ENCODE data around the gene TEDDM1. TPM values are rescaled to one million over a fixed set of nuclear protein-coding genes. Genes with fewer than 3 reads are reported as not detected.

The TEDDM1 gene
- total RNA-seq, 1 experiment from 2014 or later: not detected

- H3K27me3 Mint-ChIP-seq (ENCODE audit: low read depth): no peaks in the 10 kb centered on the region
- POLR2A ChIA-PET: no interaction called here
- H3K9me3 Mint-ChIP-seq: no peaks in the 10 kb centered on the region
- TF ChIP-seq NFE2L1 (CRISPR knock-in tag; IDR thresholded peaks at IDR 0.05) (no peak), JUN (CRISPR knock-in tag; IDR thresholded peaks at IDR 0.05) (no peak), CBFB (CRISPR knock-in tag; IDR thresholded peaks at IDR 0.05; ENCODE audit: low read depth) (no peak), SOX15 (CRISPR knock-in tag; IDR thresholded peaks at IDR 0.05) (no peak), USF1 (CRISPR knock-in tag; IDR thresholded peaks at IDR 0.05) (no peak), ELF4 (CRISPR knock-in tag; IDR thresholded peaks at IDR 0.05; ENCODE audit: low read depth) (no peak), E2F4 (CRISPR knock-in tag; IDR thresholded peaks at IDR 0.05; ENCODE audit: borderline replicate concordance, low read depth) (no peak), ZNF138 (CRISPR knock-in tag; conservative IDR thresholded peaks at IDR 0.05) (no peak), MXD4 (CRISPR knock-in tag; IDR thresholded peaks at IDR 0.05; ENCODE audit: borderline replicate concordance) (no peak), FOXP1 (CRISPR knock-in tag; IDR thresholded peaks at IDR 0.05; ENCODE audit: borderline replicate concordance) (no peak), NR1H2 (CRISPR knock-in tag; IDR thresholded peaks at IDR 0.05) (no peak), STAT6 (CRISPR knock-in tag; conservative IDR thresholded peaks at IDR 0.05; ENCODE audit: low read depth) (no peak), EMX1 (CRISPR knock-in tag; IDR thresholded peaks at IDR 0.05) (no peak), ZNF281 (CRISPR knock-in tag; IDR thresholded peaks at IDR 0.05) (no peak), RORB (CRISPR knock-in tag; IDR thresholded peaks at IDR 0.05) (no peak)
- TF ChIP-seq, protein P1, sequence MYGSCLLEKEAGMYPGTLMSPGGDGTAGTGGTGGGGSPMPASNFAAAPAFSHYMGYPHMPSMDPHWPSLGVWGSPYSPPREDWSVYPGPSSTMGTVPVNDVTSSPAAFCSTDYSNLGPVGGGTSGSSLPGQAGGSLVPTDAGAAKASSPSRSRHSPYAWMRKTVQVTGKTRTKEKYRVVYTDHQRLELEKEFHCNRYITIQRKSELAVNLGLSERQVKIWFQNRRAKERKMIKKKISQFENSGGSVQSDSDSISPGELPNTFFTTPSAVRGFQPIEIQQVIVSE (CRISPR knock-in tag; IDR thresholded peaks at IDR 0.05; ENCODE audit: borderline replicate concordance): no peak
- TF ChIP-seq, protein P2, sequence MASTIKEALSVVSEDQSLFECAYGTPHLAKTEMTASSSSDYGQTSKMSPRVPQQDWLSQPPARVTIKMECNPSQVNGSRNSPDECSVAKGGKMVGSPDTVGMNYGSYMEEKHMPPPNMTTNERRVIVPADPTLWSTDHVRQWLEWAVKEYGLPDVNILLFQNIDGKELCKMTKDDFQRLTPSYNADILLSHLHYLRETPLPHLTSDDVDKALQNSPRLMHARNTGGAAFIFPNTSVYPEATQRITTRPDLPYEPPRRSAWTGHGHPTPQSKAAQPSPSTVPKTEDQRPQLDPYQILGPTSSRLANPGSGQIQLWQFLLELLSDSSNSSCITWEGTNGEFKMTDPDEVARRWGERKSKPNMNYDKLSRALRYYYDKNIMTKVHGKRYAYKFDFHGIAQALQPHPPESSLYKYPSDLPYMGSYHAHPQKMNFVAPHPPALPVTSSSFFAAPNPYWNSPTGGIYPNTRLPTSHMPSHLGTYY (CRISPR knock-in tag; IDR thresholded peaks at IDR 0.05): no peak
- TF ChIP-seq, protein P3, sequence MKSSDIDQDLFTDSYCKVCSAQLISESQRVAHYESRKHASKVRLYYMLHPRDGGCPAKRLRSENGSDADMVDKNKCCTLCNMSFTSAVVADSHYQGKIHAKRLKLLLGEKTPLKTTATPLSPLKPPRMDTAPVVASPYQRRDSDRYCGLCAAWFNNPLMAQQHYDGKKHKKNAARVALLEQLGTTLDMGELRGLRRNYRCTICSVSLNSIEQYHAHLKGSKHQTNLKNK (CRISPR knock-in tag; IDR thresholded peaks at IDR 0.05): no peak
- peaks cover 30% of the 10 kb centered on the region for H3K4me1 Mint-ChIP-seq
- H3K4me3 Mint-ChIP-seq: no peak overlapping the region
- no peaks in the 10 kb centered on the region for H3K36me3 Mint-ChIP-seq
- CTCF ChIA-PET: interaction anchor here (1.2 to 2.9 kb wide), 6 partner anchors 25 to 316 kb away, joined by 3 to 40 read pairs (median 7); no protein-coding TSS in a partner anchor
- no peak for DNase-seq (ENCODE audit: low spot score)
- ATAC-seq: no peak
- H3K27ac Mint-ChIP-seq: no peak overlapping the region
Measured at GRCh38 chr1:182397653-182398393, 2.6 kb downstream of the TEDDM1 start.

Data from WTC11 (cell line).